Left lung (tissue), 10 donors: ENCODE measurements around the gene ADAM10. TPM values are rescaled to one million over a fixed set of nuclear protein-coding genes. Genes with fewer than 3 reads are reported as not detected.

ENCODE experiments used
- ATAC-seq: fragments of 200-7000 bp; cut with Tn5 transposase; one replicate; pipeline ENCODE4 v1.9.1; 2020; ENCODE audit warnings: moderate library complexity
- DNase-seq, 4 donors: peaks; one replicate each; pipeline ENCODE4 v3.0.0-alpha.2; 2013 to 2020
- H3K27ac ChIP-seq, 2 donors: fragments of 200-600 bp; sonication (generic) in 1 of 2; one replicate each; pipeline versions ENCODE4 v1.5.0 to v1.8.0; 2020 to 2021
- H3K27me3 ChIP-seq, 2 donors: fragments of 200-600 bp; sonication (generic) in 1 of 2; one replicate each; pipeline versions ENCODE4 v1.5.0 to v1.8.0; 2020 to 2021
- H3K36me3 ChIP-seq, 2 donors: fragments of 200-600 bp; sonication (generic) in 1 of 2; one replicate each; pipeline versions ENCODE4 v1.5.0 to v1.8.0; 2020 to 2021
- H3K4me1 ChIP-seq, 2 donors: fragments of 200-600 bp; one replicate each; pipeline ENCODE4 v1.8.0; 2021
- H3K4me3 ChIP-seq, 2 donors: fragments of 200-600 bp; sonication (generic) in 1 of 2; one replicate each; pipeline versions ENCODE4 v1.5.0 to v1.8.0; 2020 to 2021; ENCODE audit warnings: mild to moderate bottlenecking in 1 of 2
- H3K9me3 ChIP-seq, 2 donors: fragments of 200-600 bp; sonication (generic) in 1 of 2; one replicate each; pipeline versions ENCODE4 v1.5.0 to v1.8.0; 2020 to 2021
- CTCF ChIP-seq, 2 donors: fragments of 200-600 bp; sonication (generic) in 1 of 2; IDR thresholded peaks; one replicate each; pipeline versions ENCODE4 v1.5.0 to v1.8.0; 2021; ENCODE audit warnings: antibody characterized with exemption in 2 of 2
- intact Hi-C, 2 donors: fragments of 100-400 bp; cut with DNase I; formaldehyde crosslinking; loops; one replicate each; pipeline versions ENCODE4 v1.11.2 to v1.14.2; 2022
- polyA plus RNA-seq, 6 donors: library from polyadenylated mRNA; unstranded; fragments of 120-200 nt; gene quantifications; one replicate each; pipeline ENCODE4 v1.2.1, GENCODE V29; 2013; ENCODE audit not compliant: insufficient read length in 6 of 6
- total RNA-seq, 2 donors: library from RNA; stranded (reverse); fragmentation: NEBNext Ultra II Directional; extraction: Animal tissue kit (Norgen Biotek cat#: 25700); gene quantifications; one replicate each; pipeline ENCODE4 v1.2.1, GENCODE V29; 2021
- donor health status: DM: no; HTN: yes; CAD: no.
- donor health status: DM: no; HTN: no; CAD: no.

The ADAM10 gene
- total and polyA plus RNA-seq, 8 donors: 130 to 167 (median 156) TPM

GRCh38 chr15:58684036-58684710, 65.3 kb downstream of the ADAM10 start:
- H3K27ac ChIP-seq: no peak overlapping the region
- peaks cover 0 to 9% of the 10 kb centered on the region in 2 donors for H3K36me3 ChIP-seq
- intact Hi-C loops: no loop called here
- ATAC-seq (no peak), DNase-seq (no peak)
- no peak overlapping the region for H3K4me3 ChIP-seq
- H3K9me3 ChIP-seq: no peaks in the 10 kb centered on the region
- no peaks in the 10 kb centered on the region for H3K27me3 ChIP-seq
- TF ChIP-seq CTCF (IDR thresholded peaks at IDR 0.05): no peak
- H3K4me1 ChIP-seq: peaks cover 0 to 5% of the 10 kb centered on the region in 2 donors

- ATAC-seq: no peak
Observed at GRCh38 chr15:58682234-58682633, 67.3 kb downstream of the ADAM10 start.

GRCh38 chr15:58678683-58679082, 70.8 kb downstream of the ADAM10 start:
- Histone ChIP-seq H3K27me3 (no peaks in the 10 kb centered on the region), H3K36me3 (peaks cover 0 to 19% of the 10 kb centered on the region in 2 donors), H3K27ac (peak overlapping the region in 1 of 2 donors; percentile 15), H3K9me3 (no peaks in the 10 kb centered on the region), H3K4me3 (no peak overlapping the region), H3K4me1 (peaks cover 0 to 9% of the 10 kb centered on the region in 2 donors)
- intact Hi-C loops: no loop called here
- no peak for ATAC-seq
- TF ChIP-seq CTCF (IDR thresholded peaks at IDR 0.05): no peak
- no peak for DNase-seq

More at GRCh38 chr15:58682234-58682633, 67.3 kb downstream of the ADAM10 start:
- H3K27me3 ChIP-seq: no peaks in the 10 kb centered on the region
- H3K9me3 ChIP-seq: no peaks in the 10 kb centered on the region
- DNase-seq: no peak
- H3K27ac ChIP-seq: no peak overlapping the region
- H3K4me1 ChIP-seq: peaks cover 0 to 15% of the 10 kb centered on the region in 2 donors
- H3K36me3 ChIP-seq: peaks cover 0 to 15% of the 10 kb centered on the region in 2 donors
- intact Hi-C loops: no loop called here
- no peak overlapping the region for H3K4me3 ChIP-seq
- TF ChIP-seq CTCF (IDR thresholded peaks at IDR 0.05): no peak

GRCh38 chr15:58677426-58677825, 72.1 kb downstream of the ADAM10 start:
- H3K27me3 ChIP-seq: no peaks in the 10 kb centered on the region
- H3K27ac ChIP-seq: no peak overlapping the region
- peaks cover 0 to 19% of the 10 kb centered on the region in 2 donors for H3K36me3 ChIP-seq
- peak in 1 of 2 donors; percentile 6 for TF ChIP-seq CTCF (IDR thresholded peaks at IDR 0.05)
- H3K4me1 ChIP-seq: peaks cover 0 to 9% of the 10 kb centered on the region in 2 donors
- H3K9me3 ChIP-seq: no peaks in the 10 kb centered on the region
- ATAC-seq (no peak), DNase-seq (no peak)
- intact Hi-C loops: no loop called here
- no peak overlapping the region for H3K4me3 ChIP-seq

- intact Hi-C loops: no loop called here
- Histone ChIP-seq H3K4me1 (peaks cover 0 to 9% of the 10 kb centered on the region in 2 donors), H3K27ac (no peak overlapping the region), H3K36me3 (peaks cover 0 to 19% of the 10 kb centered on the region in 2 donors), H3K9me3 (no peaks in the 10 kb centered on the region), H3K4me3 (no peak overlapping the region), H3K27me3 (no peaks in the 10 kb centered on the region)
- no peak for ATAC-seq
- TF ChIP-seq CTCF (IDR thresholded peaks at IDR 0.05): no peak
- no peak for DNase-seq
Observed at GRCh38 chr15:58676766-58677165, 72.7 kb downstream of the ADAM10 start.
